ACC112 (cell line): Measurements from ENCODE around the gene SLC35F6.

Experiments used
- H2AFZ ChIP-seq: fragments of 200-600 bp; sonication (generic); one replicate; pipeline ENCODE4 v1.6.0; 2017; ENCODE audit warnings: antibody characterized with exemption, low read length; ENCODE audit not compliant: unreplicated experiment
- H3K27ac ChIP-seq: fragments of 200-600 bp; sonication (generic); 2 replicates; pipeline ENCODE4 v1.5.1; 2014; ENCODE audit warnings: low read depth, mild to moderate bottlenecking, antibody characterized with exemption, low read length, moderate library complexity
- H3K27me3 ChIP-seq: fragments of 200-600 bp; sonication (generic); 2 replicates; pipeline ENCODE4 v1.6.1; 2014; ENCODE audit warnings: mild to moderate bottlenecking, antibody characterized with exemption, low read length, moderate library complexity, mixed read lengths; ENCODE audit not compliant: insufficient read depth
- H3K36me3 ChIP-seq: fragments of 200-600 bp; sonication (generic); 2 replicates; pipeline ENCODE4 v1.6.1; 2016; ENCODE audit warnings: mild to moderate bottlenecking, antibody characterized with exemption, low read length, moderate library complexity, mixed read lengths; ENCODE audit not compliant: insufficient read depth
- H3K4me1 ChIP-seq: fragments of 200-600 bp; sonication (generic); one replicate; pipeline ENCODE4 v1.6.1; 2016; ENCODE audit warnings: low read length, mixed read lengths; ENCODE audit not compliant: insufficient read depth, unreplicated experiment, control insufficient read depth
- H3K4me3 ChIP-seq: fragments of 200-600 bp; sonication (generic); 2 replicates; pipeline ENCODE4 v1.5.1; 2014; ENCODE audit warnings: mild to moderate bottlenecking, low read depth, low read length
- H3K79me2 ChIP-seq: fragments of 200-600 bp; sonication (generic); one replicate; pipeline ENCODE4 v1.6.0; 2016; ENCODE audit warnings: low read length; ENCODE audit not compliant: control insufficient read depth, unreplicated experiment, insufficient read depth

Gene SLC35F6

DNA sequence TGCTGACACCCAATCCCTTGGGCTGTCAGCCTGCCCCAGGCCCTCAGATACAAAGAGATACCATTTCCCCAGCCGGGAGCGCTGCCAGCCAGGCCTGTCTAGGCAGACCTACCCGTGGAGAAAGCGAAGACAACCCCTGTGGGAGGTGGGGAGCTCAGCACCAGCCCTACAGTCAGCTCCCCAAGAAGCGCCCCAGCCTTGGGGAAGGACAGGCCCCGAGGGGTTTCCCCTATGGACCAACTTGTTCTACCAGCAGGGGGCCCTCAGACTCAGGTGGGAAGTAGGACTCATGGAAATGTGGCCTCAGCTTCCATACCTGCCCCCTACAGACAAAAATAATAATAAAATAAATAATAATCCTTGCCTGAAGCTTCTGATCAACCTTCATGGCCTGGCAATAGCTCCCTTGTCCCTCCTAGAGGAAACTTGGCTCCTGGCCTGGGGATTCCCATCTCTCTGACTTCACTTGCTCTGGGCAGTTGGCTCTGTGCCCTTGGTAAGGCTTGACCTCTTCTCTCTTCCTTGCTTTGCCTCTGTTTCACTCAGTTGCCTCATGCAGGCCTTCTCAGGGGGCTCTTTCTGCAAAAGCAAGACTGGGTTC, 7.0 kb downstream of the SLC35F6 start:
- Histone ChIP-seq H2AFZ (no peak overlapping the region), H3K27ac (peak overlapping the region; percentile 65), H3K4me3 (peak overlapping the region; percentile 13; the same call in 1 of the 2 replicates), H3K4me1 (peaks cover 47% of the 10 kb centered on the region), H3K27me3 (no peaks in the 10 kb centered on the region), H3K79me2 (peaks cover 57% of the 10 kb centered on the region), H3K36me3 (peaks cover 8% of the 10 kb centered on the region; the same call in 1 of the 2 replicates)

GRCh38 chr2:26772064-26773001, 8.2 kb downstream of the SLC35F6 start:
- Histone ChIP-seq H3K27me3 (no peaks in the 10 kb centered on the region), H2AFZ (no peak overlapping the region), H3K36me3 (peaks cover 9% of the 10 kb centered on the region; the same call in 1 of the 2 replicates), H3K4me1 (peaks cover 38% of the 10 kb centered on the region), H3K79me2 (peaks cover 48% of the 10 kb centered on the region), H3K27ac (peak overlapping the region; percentile 65), H3K4me3 (peak overlapping the region; percentile 13; the same call in 1 of the 2 replicates)

- H2AFZ ChIP-seq = no peak overlapping the region
- H3K27me3 ChIP-seq = no peaks in the 10 kb centered on the region
- H3K79me2 ChIP-seq = peaks cover 26% of the 10 kb centered on the region
- H3K4me3 ChIP-seq = no peak overlapping the region
- peaks cover 18% of the 10 kb centered on the region for H3K4me1 ChIP-seq
- H3K36me3 ChIP-seq = peaks cover 20% of the 10 kb centered on the region; the same call in 1 of the 2 replicates
- H3K27ac ChIP-seq = no peak overlapping the region
Measured at GRCh38 chr2:26776195-26776800, 12.2 kb downstream of the SLC35F6 start.

GRCh38 chr2:26778098-26778497, 14.0 kb downstream of the SLC35F6 start:
- Histone ChIP-seq H3K79me2 (peaks cover 19% of the 10 kb centered on the region), H3K4me1 (peaks cover under 1% of the 10 kb centered on the region), H3K27ac (no peak overlapping the region), H3K27me3 (no peaks in the 10 kb centered on the region), H2AFZ (no peak overlapping the region), H3K36me3 (peaks cover 20% of the 10 kb centered on the region; the same call in 1 of the 2 replicates), H3K4me3 (no peak overlapping the region)

GRCh38 chr2:26778507-26778906, 14.4 kb downstream of the SLC35F6 start:
- Histone ChIP-seq H3K27me3 (no peaks in the 10 kb centered on the region), H2AFZ (no peak overlapping the region), H3K36me3 (peaks cover 20% of the 10 kb centered on the region; the same call in 1 of the 2 replicates), H3K4me3 (no peak overlapping the region), H3K79me2 (peaks cover 19% of the 10 kb centered on the region), H3K27ac (no peak overlapping the region), H3K4me1 (no peaks in the 10 kb centered on the region)

DNA sequence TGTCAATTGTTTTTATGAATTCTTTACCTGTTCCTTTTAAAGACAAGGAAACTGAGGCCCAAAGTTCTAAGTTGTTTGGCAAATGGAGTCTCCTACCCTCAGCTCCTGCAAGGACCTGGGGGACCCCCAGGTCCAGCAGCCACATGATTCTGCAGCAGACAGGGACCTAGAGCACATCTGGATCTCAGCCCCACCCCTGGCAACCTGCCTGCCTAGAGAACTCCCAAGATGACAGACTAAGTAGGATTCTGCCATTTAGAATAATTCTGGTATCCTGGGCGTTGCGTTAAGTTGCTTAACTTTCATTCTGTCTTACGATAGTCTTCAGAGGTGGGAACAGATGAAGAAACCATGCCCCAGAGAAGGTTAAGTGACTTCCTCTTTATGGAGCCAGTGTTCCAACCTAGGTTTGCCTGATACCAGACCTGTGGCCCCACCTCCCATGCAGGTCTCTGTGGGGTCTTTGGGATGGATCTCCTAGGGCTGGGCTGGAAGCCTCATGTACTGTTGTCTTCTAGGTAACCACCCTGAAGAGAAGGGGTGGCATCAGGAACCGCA, 16.2 kb downstream of the SLC35F6 start:
- H3K27me3 ChIP-seq = no peaks in the 10 kb centered on the region
- H3K4me3 ChIP-seq = no peak overlapping the region
- H3K4me1 ChIP-seq = no peaks in the 10 kb centered on the region
- peaks cover 7% of the 10 kb centered on the region for H3K79me2 ChIP-seq
- H2AFZ ChIP-seq = no peak overlapping the region
- H3K27ac ChIP-seq = no peak overlapping the region
- peaks cover 20% of the 10 kb centered on the region; the same call in 1 of the 2 replicates for H3K36me3 ChIP-seq

DNA sequence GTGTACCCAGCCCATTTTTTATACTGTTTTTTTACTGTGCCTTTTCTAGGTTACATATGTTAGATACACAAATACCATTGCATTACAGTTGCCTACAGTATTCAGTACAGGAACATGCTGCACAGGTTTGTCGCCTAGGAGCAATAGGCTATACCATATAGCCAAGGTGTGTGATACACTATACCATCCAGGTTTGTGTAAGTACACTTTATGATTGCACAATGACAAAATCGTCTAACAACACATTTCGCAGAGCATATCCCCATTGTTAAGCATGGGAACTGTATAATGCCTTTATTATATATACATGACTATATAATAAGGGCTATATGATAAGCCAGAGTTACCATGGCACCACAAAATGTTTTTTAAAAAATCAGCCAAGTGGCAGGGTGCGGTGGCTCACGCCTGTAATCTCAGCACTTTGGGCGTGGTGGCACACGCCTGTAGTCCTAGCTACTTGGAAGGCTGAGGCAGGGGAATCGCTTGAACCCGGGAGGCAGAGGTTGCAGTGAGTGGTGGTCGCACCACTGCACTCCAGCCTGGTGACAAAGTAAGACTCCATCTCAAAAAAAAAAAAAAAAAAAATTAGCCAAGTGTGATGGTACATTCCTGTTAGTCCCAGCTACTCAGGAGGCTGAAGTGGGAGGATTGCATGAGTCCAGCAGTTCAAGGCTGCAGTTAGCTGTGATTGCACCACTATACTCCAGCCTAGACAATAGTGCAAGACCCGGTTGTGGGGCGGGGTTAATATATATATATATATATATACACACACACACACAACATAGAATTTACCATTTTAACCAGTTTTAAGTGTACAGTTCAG, 19.0 kb downstream of the SLC35F6 start:
- Histone ChIP-seq H3K4me1 (peaks cover 6% of the 10 kb centered on the region), H3K27me3 (no peaks in the 10 kb centered on the region), H2AFZ (no peak overlapping the region), H3K4me3 (no peak overlapping the region), H3K79me2 (peaks cover 19% of the 10 kb centered on the region), H3K27ac (no peak overlapping the region), H3K36me3 (peaks cover 11% of the 10 kb centered on the region; the same call in 1 of the 2 replicates)

- H3K36me3 ChIP-seq = peaks cover 14% of the 10 kb centered on the region; the same call in 1 of the 2 replicates
- H3K27ac ChIP-seq = peak overlapping the region; percentile 36; the same call in 1 of the 2 replicates
- H2AFZ ChIP-seq = no peak overlapping the region
- H3K79me2 ChIP-seq = peaks cover 35% of the 10 kb centered on the region
- H3K4me1 ChIP-seq = peaks cover 6% of the 10 kb centered on the region
- H3K4me3 ChIP-seq = peak overlapping the region; percentile 83
- H3K27me3 ChIP-seq = no peaks in the 10 kb centered on the region
Measured at GRCh38 chr2:26784570-26785234, 20.6 kb downstream of the SLC35F6 start.

DNA sequence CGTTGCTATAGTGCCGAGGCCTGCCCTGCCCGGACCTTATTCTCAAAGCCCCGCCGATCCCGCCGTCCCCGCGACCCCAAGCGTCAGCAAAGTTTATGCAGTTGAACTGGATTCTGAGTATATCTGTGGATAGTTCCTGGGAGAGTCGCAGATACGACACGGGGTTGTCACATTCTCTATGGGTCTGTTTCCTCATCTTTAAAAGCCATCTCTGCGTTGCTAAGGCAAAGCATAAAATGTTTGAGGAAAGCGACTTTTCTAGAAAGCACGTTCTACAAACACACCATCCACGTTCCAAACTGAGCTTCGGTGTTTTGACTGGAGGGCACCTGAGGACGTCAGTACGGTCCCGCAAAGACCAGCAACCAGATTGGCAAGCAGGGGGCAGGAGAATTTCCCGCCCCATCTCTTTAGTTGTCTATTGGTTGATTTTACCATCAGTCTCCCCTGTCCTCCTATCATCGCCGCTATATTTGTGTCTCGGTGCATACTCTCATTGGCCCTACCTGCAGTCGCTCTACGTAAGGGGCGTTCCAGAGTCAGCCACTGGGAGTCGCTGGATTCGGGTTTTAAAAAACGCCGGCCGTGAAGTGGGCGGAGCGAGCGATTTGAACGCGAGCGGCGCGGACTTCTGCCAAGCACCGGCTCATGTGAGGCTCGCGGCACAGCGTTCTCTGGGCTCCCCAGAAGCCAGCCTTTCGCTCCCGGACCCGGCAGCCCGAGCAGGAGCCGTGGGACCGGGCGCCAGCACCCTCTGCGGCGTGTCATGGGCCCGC, 21.5 kb downstream of the SLC35F6 start, which contains the start of gene CENPA:
TSS of gene CENPA (plus strand) at position 626 of the 776 bp plus-strand sequence. CDS start at position 767, 141 bp downstream.
- peak within 1 kb of the TSS; percentile 36; the same call in 1 of the 2 replicates for H3K27ac ChIP-seq

More for the DNA sequence above, 21.5 kb downstream of the SLC35F6 start, which contains the start of gene CENPA:
- H2AFZ ChIP-seq = peak within 1 kb of the TSS; percentile 86
- H3K27me3 ChIP-seq = no peaks in the 10 kb centered on the region
- peaks cover 6% of the 10 kb centered on the region for H3K4me1 ChIP-seq
- H3K36me3 ChIP-seq = peaks cover 11% of the 10 kb centered on the region
- peaks cover 42% of the 10 kb centered on the region for H3K79me2 ChIP-seq
- peak within 1 kb of the TSS; percentile 83 for H3K4me3 ChIP-seq
